NCI-H2196 treated with DMSO at 0.1 percent for 48 hours (cell line): ENCODE measurements around the gene TMEM126A.
A peak's percentile ranks its signal among the peaks of the same experiment; 100 is the strongest.
"Not testable (repeated sequence)": the region's sequence is repeated elsewhere in the genome, so short reads cannot be mapped to it uniquely, and the experiment has no call there.

Experiments used
- DNase-seq: peaks from one replicate; lab custom pipeline; 2025; ENCODE audit not compliant: unreplicated experiment; lab: John Stamatoyannopoulos, UW

TMEM126A gene

GRCh38 chr11:85647604-85648299 is at the start of gene TMEM126A:
Gene TMEM126A (plus strand): TSS chr11:85647967. CDS start chr11:85650256, 2,289 bp downstream.
- DNase-seq = peak; percentile 90

GRCh38 chr11:85599083-85599482 is 48.7 kb upstream of the TMEM126A start:
- no peak for DNase-seq

GRCh38 chr11:85602526-85603213 is 45.1 kb upstream of the TMEM126A start:
- no peak for DNase-seq

- DNase-seq = no peak
Observed at GRCh38 chr11:85603220-85603619, 44.5 kb upstream of the TMEM126A start.

- not testable (repeated sequence) for DNase-seq
Observed at GRCh38 chr11:85606237-85606636, 41.5 kb upstream of the TMEM126A start.

- DNase-seq = not testable (repeated sequence)
Observed at GRCh38 chr11:85608621-85609020, 39.1 kb upstream of the TMEM126A start.

- DNase-seq = not testable (repeated sequence)
Observed at GRCh38 chr11:85609286-85609685, 38.5 kb upstream of the TMEM126A start.

- not testable (repeated sequence) for DNase-seq
Observed at GRCh38 chr11:85611643-85612042, 36.1 kb upstream of the TMEM126A start.

- no peak for DNase-seq
Observed at GRCh38 chr11:85619499-85619898, 28.3 kb upstream of the TMEM126A start.

- no peak for DNase-seq
Observed at GRCh38 chr11:85620256-85620655, 27.5 kb upstream of the TMEM126A start.

GRCh38 chr11:85626496-85626895 is 21.3 kb upstream of the TMEM126A start:
- no peak for DNase-seq

- DNase-seq = no peak
Observed at GRCh38 chr11:85627332-85627997, 20.3 kb upstream of the TMEM126A start, which contains the start of gene DLG2. Gene DLG2 (minus strand): TSS chr11:85627344.

- DNase-seq = peak; percentile 98
Observed at GRCh38 chr11:85627998-85628770, 19.6 kb upstream of the TMEM126A start, which contains the start of gene TMEM126B. Gene TMEM126B (plus strand): TSS chr11:85628593. CDS start chr11:85628608, 15 bp downstream.

- DNase-seq = peak; percentile 54
Observed at GRCh38 chr11:85628771-85629341, 18.9 kb upstream of the TMEM126A start.

- DNase-seq = no peak
Observed at GRCh38 chr11:85634747-85635146, 13.0 kb upstream of the TMEM126A start.

- DNase-seq = no peak
Observed at GRCh38 chr11:85643191-85643614, 4.6 kb upstream of the TMEM126A start.

GRCh38 chr11:85647078-85647477 is 689 bp upstream of the TMEM126A start:
- DNase-seq = no peak

GRCh38 chr11:85651118-85651517 is 3.4 kb downstream of the TMEM126A start:
- no peak for DNase-seq

- DNase-seq = no peak
Observed at GRCh38 chr11:85652786-85653447, 5.2 kb downstream of the TMEM126A start.

GRCh38 chr11:85654343-85654742 is 6.6 kb downstream of the TMEM126A start:
- DNase-seq = not testable (repeated sequence)
